M059J (cell line): ENCODE data around the gene GRM7. TPM values are rescaled to one million over a fixed set of nuclear protein-coding genes. Genes with fewer than 3 reads are reported as not detected.

Source experiments
- DNase-seq: peaks from one replicate; pipeline ENCODE4 v3.0.0-alpha.2; 2012; ENCODE audit warnings: low read depth
- total RNA-seq: library from RNA; depleted of rRNA; stranded (reverse); fragments of >200 nt; shearing (Covaris generic); gene quantifications from 2 replicates; pipeline ENCODE4 v1.2.3, GENCODE V29; 2014

Gene GRM7
- total RNA-seq, 1 experiment from 2014 or later = not detected

- DNase-seq = no peak
Measured at GRCh38 chr3:7307410-7307809, 446.5 kb downstream of the GRM7 start.

DNA sequence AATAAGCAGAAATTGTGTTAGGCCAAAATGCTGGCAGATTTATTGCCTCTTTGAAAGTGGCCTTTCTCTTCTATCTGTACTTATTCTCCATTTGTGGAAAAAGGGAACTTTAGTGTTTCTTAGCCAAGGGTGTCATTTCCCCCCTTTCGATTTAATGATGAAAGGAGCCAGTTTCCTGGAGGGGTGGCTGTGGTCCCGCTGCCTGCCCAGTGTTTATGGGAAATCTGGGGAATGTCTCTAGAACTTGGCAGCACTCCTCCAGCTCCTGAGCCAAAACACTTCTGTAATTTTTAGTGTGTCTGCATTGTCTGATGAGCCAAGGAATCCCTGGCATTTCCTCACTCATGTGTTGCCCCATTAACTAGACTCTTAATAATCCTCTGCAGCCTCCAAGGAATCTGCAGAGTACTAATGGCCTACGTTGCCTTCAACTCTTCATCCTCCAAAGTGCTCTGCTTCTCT is 448.8 kb downstream of the GRM7 start:
- no peak for DNase-seq

- DNase-seq = no peak
Measured at GRCh38 chr3:7315037-7315436, 454.1 kb downstream of the GRM7 start.

DNA sequence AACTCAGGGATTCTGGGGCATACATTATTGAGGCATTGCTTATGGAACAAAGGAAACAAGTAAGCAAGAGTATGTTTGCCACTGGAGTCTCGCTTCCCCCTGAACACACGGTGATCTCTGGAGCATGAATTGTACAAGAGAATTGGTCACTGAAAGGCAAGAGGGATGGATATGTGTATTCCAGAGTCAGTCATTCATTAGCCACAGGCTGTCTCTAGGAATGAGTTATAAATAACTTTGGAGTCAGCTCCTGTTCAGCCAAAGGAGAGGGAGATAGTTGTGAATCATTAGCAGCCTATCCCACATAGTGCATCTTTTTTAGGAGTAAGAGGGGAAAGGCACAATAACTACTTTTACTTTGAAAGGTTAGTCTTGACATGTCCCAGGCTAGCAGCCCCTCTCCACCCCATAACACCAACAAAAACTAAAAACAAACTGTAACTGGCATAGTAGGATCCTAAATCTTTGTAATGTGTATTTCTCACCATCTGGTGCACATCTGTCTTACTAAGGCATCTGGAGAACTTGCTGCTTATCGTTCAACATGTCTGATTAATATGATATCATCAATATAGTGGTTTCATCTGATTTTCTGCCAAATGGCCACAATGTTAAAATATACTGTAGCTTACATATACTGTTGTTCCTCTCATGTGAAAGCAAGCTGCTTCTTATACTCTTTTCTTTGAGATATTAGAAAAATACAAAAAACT is 462.2 kb downstream of the GRM7 start:
- no peak for DNase-seq

GRCh38 chr3:7328339-7328738 is 467.4 kb downstream of the GRM7 start:
- DNase-seq = no peak

- no peak for DNase-seq
Measured at GRCh38 chr3:7332696-7333095, 471.8 kb downstream of the GRM7 start.

DNA sequence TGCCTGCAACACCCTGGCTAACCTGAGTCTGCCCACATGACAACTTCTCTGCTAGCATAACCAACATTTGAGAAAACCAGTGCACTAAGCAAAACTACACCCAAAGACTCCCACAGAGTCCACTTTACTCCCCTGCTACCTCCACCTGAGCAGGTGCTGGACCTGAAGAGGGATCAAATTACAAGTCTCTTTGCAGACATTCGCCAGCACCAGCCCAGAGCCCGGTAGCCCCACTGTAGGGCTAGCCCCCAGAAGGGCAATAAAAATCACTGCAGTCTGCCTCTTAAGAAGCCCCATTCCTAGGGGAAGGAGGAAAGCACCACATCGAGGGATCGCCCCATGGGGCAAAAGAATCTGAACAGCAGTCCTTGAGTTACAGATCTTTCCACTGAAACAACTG is 472.2 kb downstream of the GRM7 start:
- no peak for DNase-seq

DNA sequence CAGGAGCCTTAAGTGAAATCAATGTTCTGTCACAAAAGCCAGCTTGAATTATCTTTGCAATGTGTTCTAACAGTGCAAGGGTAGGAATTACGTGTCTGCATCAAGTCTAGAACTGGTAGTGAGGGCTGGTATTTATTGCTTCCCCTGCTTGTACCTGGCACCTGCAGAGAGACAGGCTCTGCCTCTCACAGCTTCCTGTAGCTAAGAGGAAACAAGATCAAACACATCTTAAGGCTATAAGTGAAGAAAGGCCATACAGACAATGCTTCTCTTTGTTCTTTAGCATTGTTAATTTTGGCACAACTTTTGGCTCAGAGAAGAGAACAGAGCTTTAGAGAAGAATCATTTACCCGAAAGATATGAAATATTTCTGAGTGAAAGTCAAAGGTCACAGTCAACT is 479.9 kb downstream of the GRM7 start:
- DNase-seq = no peak

- DNase-seq = no peak
Measured at GRCh38 chr3:7346364-7346763, 485.4 kb downstream of the GRM7 start.

DNA sequence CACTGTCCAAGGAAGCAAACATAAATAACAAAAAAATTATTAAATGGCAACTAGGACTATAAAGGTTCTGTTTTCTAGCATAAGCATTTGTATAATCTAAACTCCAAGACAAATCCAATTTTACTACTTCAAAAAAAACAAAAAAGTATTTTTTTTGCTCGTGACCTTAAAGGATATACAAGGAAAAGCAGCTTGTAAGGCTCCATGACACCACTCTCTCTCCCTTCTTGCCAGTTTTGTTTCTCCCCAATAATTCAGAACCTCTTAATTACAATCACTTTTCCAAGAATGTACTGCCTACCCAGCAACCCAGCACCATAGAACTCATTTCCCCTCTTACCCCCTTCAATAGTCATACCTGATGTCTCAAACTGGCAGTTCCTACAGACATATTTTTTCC is 496.2 kb downstream of the GRM7 start:
- DNase-seq = no peak

DNA sequence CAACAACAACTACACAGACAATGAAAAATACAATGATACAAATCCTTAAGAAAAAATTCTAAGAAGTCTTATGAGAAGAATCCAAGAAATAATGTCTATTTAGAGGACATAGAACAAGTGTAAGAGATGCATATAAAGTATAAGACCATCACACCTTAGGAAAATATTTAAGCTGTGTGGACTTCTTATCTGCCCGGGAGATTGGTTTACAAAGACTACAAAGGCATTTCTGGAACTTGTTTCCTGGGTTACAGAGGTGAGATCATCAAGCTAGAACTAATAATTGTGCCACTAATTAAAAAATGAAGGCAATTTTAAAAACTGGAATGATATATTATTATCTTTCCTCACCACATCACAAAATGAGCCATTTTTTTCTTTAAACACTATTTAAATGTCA is 507.1 kb downstream of the GRM7 start:
- DNase-seq = no peak

- no peak for DNase-seq
Measured at GRCh38 chr3:7368597-7368996, 507.7 kb downstream of the GRM7 start.

- no peak for DNase-seq
Measured at GRCh38 chr3:7371693-7372572, 511.0 kb downstream of the GRM7 start.

DNA sequence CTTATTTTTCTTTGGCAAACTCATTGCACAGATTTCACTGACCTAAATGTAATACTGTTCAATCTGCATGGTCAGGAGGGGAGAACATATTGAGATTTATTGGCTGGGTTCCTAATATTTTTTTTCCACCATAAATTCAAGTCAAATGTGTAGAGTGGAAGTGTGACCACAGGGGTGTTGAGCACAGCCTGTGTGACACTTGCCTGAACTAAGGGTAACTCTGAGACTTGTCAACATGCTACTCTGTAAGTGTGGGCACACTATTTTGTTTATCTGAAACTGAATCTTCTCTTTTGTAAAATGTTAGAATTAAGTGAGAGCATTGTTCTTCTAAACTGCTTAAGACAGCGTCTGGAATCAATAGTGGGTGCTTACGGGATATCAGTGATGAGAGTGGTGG is 516.2 kb downstream of the GRM7 start:
- no peak for DNase-seq

- no peak for DNase-seq
Measured at GRCh38 chr3:7381741-7382140, 520.8 kb downstream of the GRM7 start.

DNA sequence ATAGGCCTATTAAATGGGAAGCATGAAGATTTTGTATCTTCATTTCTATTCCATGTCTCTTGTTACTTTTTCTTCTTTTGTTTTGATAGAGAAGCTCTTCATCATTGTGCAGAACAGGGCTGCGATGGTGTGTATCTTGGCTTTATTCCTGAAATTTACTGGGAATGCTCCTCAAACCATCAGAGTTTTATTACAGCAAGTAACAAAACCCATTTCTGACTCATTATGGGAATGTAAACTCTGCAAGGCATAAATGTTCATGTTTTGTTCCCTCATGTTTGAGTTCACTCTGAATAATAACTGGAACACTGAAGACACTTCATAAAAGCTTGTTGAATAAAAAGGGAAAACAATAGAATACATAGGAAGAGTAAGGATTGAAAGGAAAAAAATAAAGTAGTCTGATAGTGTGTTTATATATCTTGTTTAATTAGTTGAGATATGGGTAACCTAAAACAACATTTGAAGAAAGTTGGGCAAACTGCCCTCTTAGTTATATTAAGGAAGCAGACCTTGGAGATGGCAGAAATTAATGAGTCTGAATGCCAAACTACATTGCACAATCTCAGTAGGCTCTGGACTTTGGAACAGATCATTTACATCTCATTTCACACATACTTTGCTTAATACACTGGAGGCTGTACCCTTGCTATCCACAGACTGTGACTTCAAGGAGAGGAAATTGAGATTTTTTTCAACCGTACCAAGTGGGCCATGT is 521.5 kb downstream of the GRM7 start:
- DNase-seq = no peak

- no peak for DNase-seq
Measured at GRCh38 chr3:7385635-7386034, 524.7 kb downstream of the GRM7 start.

DNA sequence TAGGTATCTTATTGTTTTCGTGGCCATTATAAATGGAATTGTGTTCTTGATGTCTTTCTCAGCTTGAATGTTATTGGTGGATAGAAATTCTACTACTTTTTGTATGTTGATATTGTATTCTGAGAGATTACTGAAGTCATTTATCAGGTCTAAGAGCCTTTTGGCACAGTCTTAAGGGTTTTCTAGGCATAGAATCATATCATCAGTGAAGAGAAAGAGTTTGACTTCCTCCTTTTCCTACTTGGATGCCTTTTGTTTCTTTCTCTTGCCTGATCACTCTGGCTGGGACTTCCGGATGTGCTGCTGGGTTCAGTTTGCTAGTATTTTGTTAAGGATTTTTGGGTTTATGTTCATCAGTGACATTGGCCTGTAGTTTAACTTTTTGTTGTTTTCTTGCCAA is 527.1 kb downstream of the GRM7 start:
- no peak for DNase-seq

- no peak for DNase-seq
Measured at GRCh38 chr3:7392206-7392605, 531.3 kb downstream of the GRM7 start.

DNA sequence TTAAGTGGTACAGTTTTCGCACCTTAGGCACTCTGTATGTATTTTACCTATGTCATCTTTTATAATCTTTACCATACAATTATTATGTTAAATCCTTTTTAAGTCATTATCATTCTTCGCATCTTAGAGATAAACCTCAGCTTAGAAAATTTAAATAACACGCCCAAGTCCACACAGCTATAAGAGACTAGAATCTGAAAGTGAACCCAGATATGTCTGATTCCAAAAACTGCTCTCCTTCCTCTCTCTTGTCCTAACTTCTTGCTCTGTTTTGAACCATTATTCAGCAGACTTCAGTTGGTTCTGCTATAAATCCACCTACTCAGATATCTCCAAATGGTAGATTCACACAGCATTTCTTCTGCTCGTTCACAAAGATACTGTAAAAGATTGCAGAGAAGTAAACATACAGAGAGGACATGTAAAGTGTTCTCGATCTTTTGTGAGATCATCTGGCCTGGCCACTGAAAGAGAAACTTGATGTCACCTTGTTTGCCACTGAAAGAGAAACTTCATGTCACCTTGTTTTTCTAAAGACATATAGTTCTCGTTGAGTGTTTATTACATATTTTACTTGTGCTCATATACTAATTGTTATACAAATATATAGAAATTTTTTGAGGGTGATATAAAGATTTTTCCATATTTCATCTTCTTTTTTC is 533.2 kb downstream of the GRM7 start:
- DNase-seq = no peak

- no peak for DNase-seq
Measured at GRCh38 chr3:7396534-7396933, 535.6 kb downstream of the GRM7 start.

DNA sequence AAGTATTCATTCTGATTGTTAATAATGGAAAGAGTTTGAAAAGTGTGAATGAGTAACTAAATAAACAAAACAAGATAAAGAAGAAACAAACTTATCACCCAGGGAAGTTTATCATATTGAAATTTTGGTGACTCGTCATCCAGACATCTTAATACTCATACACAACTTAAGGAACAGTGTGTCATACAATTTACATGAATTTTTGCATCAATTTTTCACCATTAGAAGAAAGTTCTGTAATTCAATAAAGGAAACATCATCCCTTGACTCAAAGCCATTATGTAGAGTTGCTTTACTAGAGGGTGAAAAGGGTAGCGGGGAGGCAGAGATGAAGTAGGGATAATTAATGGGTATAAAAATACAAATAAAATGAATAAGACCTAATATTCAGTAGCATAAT is 536.2 kb downstream of the GRM7 start:
- DNase-seq = no peak
